HUES48 (cell line): ENCODE data around the gene FBXO24.

ENCODE experiments used
- H3K27ac ChIP-seq: one replicate; pipeline ENCODE4 v1.7.0; 2013; ENCODE audit warnings: low read depth, low read length, inconsistent platforms
- H3K27me3 ChIP-seq: 2 replicates; pipeline ENCODE4 v1.6.1; 2013; ENCODE audit warnings: mild to moderate bottlenecking, low read length; ENCODE audit not compliant: control insufficient read depth, insufficient read depth
- H3K36me3 ChIP-seq: 2 replicates; pipeline ENCODE4 v1.6.1; 2013; ENCODE audit warnings: low read length; ENCODE audit not compliant: control insufficient read depth, insufficient read depth
- H3K4me1 ChIP-seq: 2 replicates; pipeline ENCODE4 v1.6.1; 2013; ENCODE audit warnings: mild to moderate bottlenecking, low read length; ENCODE audit not compliant: control insufficient read depth, insufficient read depth
- H3K4me3 ChIP-seq: 2 replicates; pipeline ENCODE4 v1.5.1; 2013; ENCODE audit warnings: mild to moderate bottlenecking, low read depth, low read length
- H3K9ac ChIP-seq: 2 replicates; pipeline ENCODE4 v1.6.1; 2013; ENCODE audit warnings: mild to moderate bottlenecking, low read depth, low read length, moderate library complexity
- H3K9me3 ChIP-seq: 2 replicates; pipeline ENCODE4 v1.6.1; 2013; ENCODE audit warnings: low read length; ENCODE audit not compliant: control insufficient read depth, insufficient read depth

The FBXO24 gene

GRCh38 chr7:100602889-100603725 is 17.0 kb downstream of the FBXO24 start:
- Histone ChIP-seq H3K27me3 (no peaks in the 10 kb centered on the region; the same call in 1 of the 2 replicates), H3K4me3 (peak overlapping the region; percentile 61), H3K27ac (peak overlapping the region; percentile 28)

GRCh38 chr7:100603726-100604027 is 17.5 kb downstream of the FBXO24 start:
- peak overlapping the region; percentile 11; the same call in 1 of the 2 replicates for H3K9ac ChIP-seq
- H3K9me3 ChIP-seq: no peaks in the 10 kb centered on the region
- H3K36me3 ChIP-seq: 0 out of 2 replicates have a peak, but pooled peaks cover 4% of the 10 kb centered on the region
- no peaks in the 10 kb centered on the region; the same call in 1 of the 2 replicates for H3K27me3 ChIP-seq
- H3K4me1 ChIP-seq: peaks cover 26% of the 10 kb centered on the region
- H3K27ac ChIP-seq: peak overlapping the region; percentile 11
- peak overlapping the region; percentile 61 for H3K4me3 ChIP-seq

More at GRCh38 chr7:100602889-100603725, 17.0 kb downstream of the FBXO24 start:
- H3K9me3 ChIP-seq: no peaks in the 10 kb centered on the region
- peaks cover 26% of the 10 kb centered on the region for H3K4me1 ChIP-seq
- H3K9ac ChIP-seq: peak overlapping the region; percentile 11; the same call in 1 of the 2 replicates
- 0 out of 2 replicates have a peak, but pooled peaks cover 4% of the 10 kb centered on the region for H3K36me3 ChIP-seq

- Histone ChIP-seq H3K27me3 (no peaks in the 10 kb centered on the region; the same call in 1 of the 2 replicates), H3K4me1 (peaks cover 26% of the 10 kb centered on the region), H3K9ac (peak overlapping the region; percentile 11; the same call in 1 of the 2 replicates), H3K27ac (peak overlapping the region; percentile 11), H3K4me3 (peak overlapping the region; percentile 79), H3K9me3 (no peaks in the 10 kb centered on the region), H3K36me3 (0 out of 2 replicates have a peak, but pooled peaks cover 4% of the 10 kb centered on the region)
These were observed 18.2 kb downstream of the FBXO24 start for GRCh38 chr7:100604028-100604975.

GRCh38 chr7:100604976-100605911 is 19.1 kb downstream of the FBXO24 start:
- no peak overlapping the region for H3K27ac ChIP-seq
- peak overlapping the region; percentile 79 for H3K4me3 ChIP-seq
- no peak overlapping the region for H3K9ac ChIP-seq

GRCh38 chr7:100606313-100606712 is 20.2 kb downstream of the FBXO24 start:
- Histone ChIP-seq H3K27ac (no peak overlapping the region), H3K4me3 (no peak overlapping the region), H3K4me1 (peaks cover 24% of the 10 kb centered on the region), H3K9ac (no peak overlapping the region), H3K27me3 (no peaks in the 10 kb centered on the region; the same call in 1 of the 2 replicates), H3K36me3 (0 out of 2 replicates have a peak, but pooled peaks cover 4% of the 10 kb centered on the region), H3K9me3 (no peaks in the 10 kb centered on the region)

More at GRCh38 chr7:100604976-100605911, 19.1 kb downstream of the FBXO24 start:
- Histone ChIP-seq H3K9me3 (no peaks in the 10 kb centered on the region), H3K4me1 (peaks cover 26% of the 10 kb centered on the region), H3K36me3 (0 out of 2 replicates have a peak, but pooled peaks cover 4% of the 10 kb centered on the region), H3K27me3 (no peaks in the 10 kb centered on the region; the same call in 1 of the 2 replicates)

- H3K36me3 ChIP-seq: 0 out of 2 replicates have a peak, but pooled peaks cover 4% of the 10 kb centered on the region
- peaks cover 17% of the 10 kb centered on the region for H3K4me1 ChIP-seq
- H3K27me3 ChIP-seq: no peaks in the 10 kb centered on the region; the same call in 1 of the 2 replicates
- H3K4me3 ChIP-seq: no peak overlapping the region
- no peaks in the 10 kb centered on the region for H3K9me3 ChIP-seq
- no peak overlapping the region for H3K9ac ChIP-seq
- no peak overlapping the region for H3K27ac ChIP-seq
These were observed 21.0 kb downstream of the FBXO24 start for GRCh38 chr7:100607111-100607510.

- H3K4me1 ChIP-seq: peaks cover 7% of the 10 kb centered on the region; the same call in 1 of the 2 replicates
- H3K9ac ChIP-seq: no peak overlapping the region
- H3K4me3 ChIP-seq: no peak overlapping the region
- H3K27me3 ChIP-seq: no peaks in the 10 kb centered on the region; the same call in 1 of the 2 replicates
- 0 out of 2 replicates have a peak, but pooled peaks cover 4% of the 10 kb centered on the region for H3K36me3 ChIP-seq
- no peaks in the 10 kb centered on the region for H3K9me3 ChIP-seq
- H3K27ac ChIP-seq: no peak overlapping the region
These were observed 23.8 kb downstream of the FBXO24 start for GRCh38 chr7:100609958-100610357.

GRCh38 chr7:100611983-100612729 is 26.0 kb downstream of the FBXO24 start, which contains the start of gene MOSPD3:
Gene MOSPD3, plus strand, starts transcription at chr7:100612540. Its CDS starts 252 bp downstream, at chr7:100612792.
- Histone ChIP-seq H3K4me3 (peak within 1 kb of the TSS; percentile 76), H3K9ac (peak within 1 kb of the TSS; percentile 73), H3K4me1 (peaks cover 3% of the 10 kb centered on the region; the same call in 1 of the 2 replicates), H3K27me3 (no peaks in the 10 kb centered on the region), H3K36me3 (0 out of 2 replicates have a peak, but pooled peaks cover 4% of the 10 kb centered on the region), H3K27ac (peak within 1 kb of the TSS; percentile 93), H3K9me3 (no peaks in the 10 kb centered on the region)

GRCh38 chr7:100612730-100613390 is 26.7 kb downstream of the FBXO24 start:
- peak overlapping the region; percentile 76 for H3K4me3 ChIP-seq
- H3K9ac ChIP-seq: no peak overlapping the region
- H3K9me3 ChIP-seq: no peaks in the 10 kb centered on the region
- H3K27ac ChIP-seq: no peak overlapping the region
- H3K36me3 ChIP-seq: 0 out of 2 replicates have a peak, but pooled peaks cover under 1% of the 10 kb centered on the region
- peaks cover 3% of the 10 kb centered on the region; the same call in 1 of the 2 replicates for H3K4me1 ChIP-seq
- H3K27me3 ChIP-seq: no peaks in the 10 kb centered on the region
